Activated CD4-positive, alpha-beta T cell treated with anti-CD3 and anti-CD28 coated beads, Interleukin-2, amount 10 ng/mL, durations not matched to agents 24 days and 14 days (primary cell): ENCODE measurements around the gene LAS1L. TPM values are rescaled to one million over a fixed set of nuclear protein-coding genes. Genes with fewer than 3 reads are reported as not detected.
"Not testable (repeated sequence)": the region's sequence is repeated elsewhere in the genome, so short reads cannot be mapped to it uniquely, and the experiment has no call there.

ENCODE experiments used
- DNase-seq: peaks from one replicate; pipeline ENCODE4 v3.0.0; 2022
- H3K27ac Mint-ChIP-seq: one replicate; pipeline ENCODE4 v1.8.0; 2022; ENCODE audit warnings: mild to moderate bottlenecking, mixed read lengths
- H3K27me3 Mint-ChIP-seq: one replicate; pipeline ENCODE4 v1.8.0; 2022; ENCODE audit warnings: mixed read lengths
- H3K36me3 Mint-ChIP-seq: one replicate; pipeline ENCODE4 v1.8.0; 2022; ENCODE audit warnings: low read depth, mild to moderate bottlenecking, mixed read lengths
- H3K4me1 Mint-ChIP-seq: one replicate; pipeline ENCODE4 v1.8.0; 2021; ENCODE audit warnings: mixed read lengths
- H3K4me3 Mint-ChIP-seq: one replicate; pipeline ENCODE4 v1.8.0; 2022; ENCODE audit warnings: mild to moderate bottlenecking, moderate library complexity, mixed read lengths
- H3K9me3 Mint-ChIP-seq: one replicate; pipeline ENCODE4 v1.8.0; 2021; ENCODE audit warnings: mixed read lengths
- intact Hi-C: fragments of 100-400 bp; cut with micrococcal nuclease; formaldehyde crosslinking; loops from one replicate; pipeline ENCODE4 v1.15.1; 2023
- total RNA-seq: library from RNA; stranded (reverse); gene quantifications from 2 replicates; pipeline ENCODE4 v1.2.3, GENCODE V29; 2022

LAS1L gene
- total RNA-seq, 1 donor from 2014 or later = 64.0 TPM

- no peak for DNase-seq
- Mint-ChIP-seq H3K27me3 (no peaks in the 10 kb centered on the region), H3K27ac (no peak overlapping the region), H3K4me1 (no peaks in the 10 kb centered on the region), H3K4me3 (no peak overlapping the region), H3K36me3 (no peaks in the 10 kb centered on the region), H3K9me3 (no peaks in the 10 kb centered on the region)
- intact Hi-C loops = no loop called here
Observed at GRCh38 chrX:65491620-65492019, 43.0 kb downstream of the LAS1L start.

GRCh38 chrX:65488495-65488894 is 46.1 kb downstream of the LAS1L start:
- Mint-ChIP-seq H3K4me1 (no peaks in the 10 kb centered on the region), H3K4me3 (no peak overlapping the region), H3K27me3 (no peaks in the 10 kb centered on the region), H3K9me3 (no peaks in the 10 kb centered on the region), H3K27ac (no peak overlapping the region), H3K36me3 (no peaks in the 10 kb centered on the region)
- DNase-seq = no peak
- intact Hi-C loops = no loop called here

GRCh38 chrX:65480960-65481359 is 53.6 kb downstream of the LAS1L start:
- Mint-ChIP-seq H3K27me3 (no peaks in the 10 kb centered on the region), H3K27ac (no peak overlapping the region), H3K9me3 (no peaks in the 10 kb centered on the region), H3K4me3 (no peak overlapping the region), H3K36me3 (no peaks in the 10 kb centered on the region), H3K4me1 (peaks cover 4% of the 10 kb centered on the region)
- DNase-seq = no peak
- intact Hi-C loops = no loop called here

- DNase-seq, H3K27ac Mint-ChIP-seq, H3K27me3 Mint-ChIP-seq, H3K4me3 Mint-ChIP-seq, H3K36me3 Mint-ChIP-seq, H3K9me3 Mint-ChIP-seq, H3K4me1 Mint-ChIP-seq, intact Hi-C loops: not testable (repeated sequence)
Observed at GRCh38 chrX:65479102-65479501, 55.5 kb downstream of the LAS1L start.

GRCh38 chrX:65476564-65476963 is 58.0 kb downstream of the LAS1L start:
- intact Hi-C loops = no loop called here
- H3K27me3 Mint-ChIP-seq = no peaks in the 10 kb centered on the region
- no peak for DNase-seq
- H3K36me3 Mint-ChIP-seq = no peaks in the 10 kb centered on the region
- H3K4me1 Mint-ChIP-seq = peaks cover 2% of the 10 kb centered on the region
- no peak overlapping the region for H3K27ac Mint-ChIP-seq
- no peaks in the 10 kb centered on the region for H3K9me3 Mint-ChIP-seq
- no peak overlapping the region for H3K4me3 Mint-ChIP-seq

GRCh38 chrX:65463550-65463949 is 71.0 kb downstream of the LAS1L start:
- intact Hi-C loops = no loop called here
- peaks cover 1% of the 10 kb centered on the region for H3K9me3 Mint-ChIP-seq
- no peak overlapping the region for H3K4me3 Mint-ChIP-seq

More at GRCh38 chrX:65463550-65463949, 71.0 kb downstream of the LAS1L start:
- no peak for DNase-seq
- Mint-ChIP-seq H3K4me1 (no peaks in the 10 kb centered on the region), H3K36me3 (no peaks in the 10 kb centered on the region), H3K27me3 (no peaks in the 10 kb centered on the region), H3K27ac (no peak overlapping the region)

Other genes starting within 250 kb of the LAS1L start
- gene MSN, start 132.9 kb upstream of the LAS1L start, total RNA-seq = 480 and 482 TPM in 2 replicates